Stimulated activated naive CD4-positive, alpha-beta T cell (primary cell): ENCODE results near the gene CD320.
"Not testable (repeated sequence)": the region's sequence is repeated elsewhere in the genome, so short reads cannot be mapped to it uniquely, and the experiment has no call there.

Experiments used
- DNase-seq, 6 experiments: peaks; one replicate each; lab custom pipeline; 2025; lab: John Stamatoyannopoulos, UW

Gene CD320

GRCh38 chr19:8333767-8334457, 25.8 kb upstream of the CD320 start:
- no peak for DNase-seq

- no peak for DNase-seq
These were observed 25.0 kb upstream of the CD320 start for GRCh38 chr19:8332976-8333766.

DNA sequence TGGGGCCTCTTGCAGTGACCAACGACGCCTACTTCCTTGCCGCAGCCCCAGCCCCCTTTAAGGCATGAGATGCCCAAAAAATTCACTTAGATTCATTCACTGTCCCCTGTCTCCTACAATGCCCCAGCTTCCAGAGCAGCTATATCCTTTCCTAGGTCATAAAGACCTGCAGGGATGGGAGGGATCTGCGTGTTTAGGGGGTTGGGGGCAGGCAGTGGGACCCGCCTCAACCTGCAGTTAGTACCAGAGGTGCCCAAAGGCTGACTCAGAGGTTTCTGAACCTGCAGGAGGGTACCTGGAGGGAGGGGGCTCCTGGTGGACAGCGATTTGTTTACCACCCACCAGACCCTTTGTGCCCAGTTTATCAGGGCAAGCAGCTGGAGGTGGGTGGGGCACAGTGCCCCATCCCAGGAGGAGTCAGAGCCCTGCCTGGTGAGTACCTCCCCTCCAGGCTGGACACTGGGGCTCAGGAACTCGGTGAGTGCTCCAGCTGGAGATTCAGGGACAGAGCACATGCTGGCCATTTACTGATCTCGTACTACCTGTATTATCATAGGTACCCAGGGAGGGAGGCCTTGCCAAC, 23.2 kb upstream of the CD320 start:
- no peak for DNase-seq

- DNase-seq, result no peak
These were observed 21.8 kb upstream of the CD320 start for GRCh38 chr19:8329996-8330395.

- DNase-seq, result no peak
These were observed 17.3 kb upstream of the CD320 start for GRCh38 chr19:8325454-8325853.

GRCh38 chr19:8324186-8325050, 16.3 kb upstream of the CD320 start:
- DNase-seq, result peak in 1 of 6 experiments; percentile 13

DNA sequence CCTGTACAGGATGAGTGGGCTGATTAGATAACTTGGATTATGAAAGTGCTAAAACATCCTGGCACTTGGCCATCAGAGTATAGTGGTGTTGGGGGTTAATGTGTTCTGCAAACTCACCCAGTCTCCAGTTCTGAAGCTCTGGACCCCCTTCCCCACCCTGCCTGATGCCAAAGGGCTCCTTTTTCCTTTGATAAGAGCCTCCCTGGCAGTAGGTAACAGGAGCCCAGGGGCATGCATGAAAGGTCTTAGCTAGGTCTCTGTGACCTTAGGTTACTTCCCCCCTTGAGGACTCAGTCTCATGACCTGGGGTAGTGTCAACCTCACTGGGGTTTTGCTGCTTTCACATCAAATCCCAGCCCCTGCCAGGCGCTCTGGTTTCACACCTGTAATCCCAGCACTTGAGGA, 15.6 kb upstream of the CD320 start:
- DNase-seq, result no peak

- DNase-seq, result no peak
These were observed 14.5 kb upstream of the CD320 start for GRCh38 chr19:8322638-8322997.

- no peak for DNase-seq
These were observed 14.0 kb upstream of the CD320 start for GRCh38 chr19:8321986-8322637.

- peak; percentile 93 to 96 (median 96) for DNase-seq
These were observed 13.2 kb upstream of the CD320 start, which contains the start of the genes NDUFA7 and RPS28 for GRCh38 chr19:8321067-8321985. Gene NDUFA7 (minus strand): TSS chr19:8321375. CDS start chr19:8321358, 17 bp downstream. Gene RPS28 (plus strand): TSS chr19:8321496. CDS start chr19:8321531, 35 bp downstream.

- DNase-seq, result peak in 2 of 6 experiments; percentile 13 to 39
These were observed 12.5 kb upstream of the CD320 start for GRCh38 chr19:8320564-8321066.

- DNase-seq, result no peak
These were observed 11.8 kb upstream of the CD320 start for GRCh38 chr19:8319807-8320520.

DNA sequence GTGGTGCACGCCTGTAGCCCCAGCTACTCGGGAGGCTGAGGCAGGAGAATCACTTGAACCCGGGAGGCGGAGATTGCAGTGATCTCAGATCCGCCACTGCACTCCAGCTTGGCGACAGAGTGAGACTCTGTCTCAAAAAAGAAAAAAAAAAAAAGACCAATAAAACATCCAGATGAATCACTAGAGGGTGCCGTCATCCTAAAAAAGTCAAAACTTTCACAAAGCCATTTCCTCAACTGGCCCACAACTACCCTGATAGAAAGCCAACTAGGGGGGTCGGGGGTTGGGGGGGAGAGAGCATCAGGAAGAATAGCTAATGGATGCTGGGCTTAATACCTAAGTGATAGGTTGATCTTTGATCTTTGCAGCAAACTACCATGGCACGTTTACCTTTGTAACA, 10.7 kb upstream of the CD320 start:
- not testable (repeated sequence) for DNase-seq

DNA sequence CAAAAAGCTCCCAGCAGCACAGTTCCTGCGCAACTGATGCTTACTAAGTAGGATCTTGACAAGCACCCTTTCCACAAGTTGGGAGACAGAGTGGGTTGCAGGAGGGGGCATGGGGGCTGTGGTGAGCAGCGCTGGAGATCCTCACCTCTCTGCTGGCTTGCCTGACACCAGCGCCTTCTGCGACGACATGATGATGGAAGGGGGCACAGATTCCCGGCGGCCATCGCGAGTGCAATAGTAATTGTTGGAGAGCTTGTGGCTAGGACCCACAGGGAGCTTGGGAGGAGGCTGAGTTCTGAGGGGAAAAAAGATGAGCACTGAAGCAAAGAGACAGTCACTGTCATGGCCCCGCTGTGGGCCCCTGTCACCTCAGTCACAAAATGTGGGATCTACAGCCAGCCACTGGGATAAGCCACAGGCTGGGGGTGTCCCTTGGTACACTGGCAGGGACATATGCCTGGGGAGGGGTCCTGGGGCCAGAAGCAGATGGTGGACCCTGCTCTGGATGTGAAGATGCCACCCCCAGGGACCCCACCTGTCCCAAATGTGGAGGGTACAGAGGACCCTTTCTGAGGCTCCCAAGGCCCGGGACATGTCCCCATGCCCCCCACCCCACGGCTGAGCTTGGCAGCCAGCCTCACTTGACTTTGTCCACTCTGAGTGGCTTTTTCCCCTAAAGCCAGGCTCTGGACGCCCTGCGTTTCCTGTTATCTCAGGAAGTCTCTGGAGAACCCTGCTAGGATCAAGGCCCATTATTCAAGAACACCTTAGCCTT, 8.4 kb upstream of the CD320 start:
- no peak for DNase-seq

- DNase-seq, result not testable (repeated sequence)
These were observed 7.0 kb upstream of the CD320 start for GRCh38 chr19:8314981-8315640.

GRCh38 chr19:8311461-8312260, 3.5 kb upstream of the CD320 start:
- DNase-seq, result no peak

DNA sequence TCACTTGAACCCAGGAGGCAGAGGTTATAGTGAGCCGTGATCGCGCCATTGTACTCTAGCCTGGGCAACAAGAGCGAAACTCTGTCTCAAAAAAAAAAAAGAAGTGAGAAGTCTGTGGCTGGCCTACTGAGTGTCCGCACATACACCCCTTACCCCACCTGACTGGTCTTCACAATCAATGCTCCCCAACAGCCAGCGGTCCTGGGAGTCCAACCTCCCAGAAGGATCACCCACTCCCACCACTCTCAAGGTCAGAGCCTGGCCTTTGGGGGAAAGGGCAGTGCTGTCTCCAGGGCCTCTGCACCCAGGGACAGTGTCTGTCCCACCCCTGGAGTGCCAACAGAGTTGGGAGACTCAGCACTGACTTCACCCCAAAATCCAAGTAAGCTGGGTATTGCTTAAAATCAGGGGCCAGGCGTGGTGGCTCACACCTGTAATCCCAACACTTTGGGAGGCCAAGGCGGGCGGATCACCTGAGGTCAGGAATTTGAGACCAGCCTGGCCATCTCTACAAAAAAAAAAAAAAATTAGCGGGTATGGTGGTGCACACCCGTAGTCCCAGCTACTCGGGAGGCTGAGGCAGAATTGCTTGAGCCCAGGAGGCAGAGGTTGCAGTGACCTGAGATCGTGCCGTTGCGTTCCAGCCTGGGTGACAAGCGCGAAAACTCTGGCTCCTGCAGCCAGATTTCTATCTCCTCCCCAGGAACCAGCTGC, 2.3 kb upstream of the CD320 start:
- no peak for DNase-seq
